ENCODE results near the gene MT1E.
"Not testable (repeated sequence)": the region's sequence is repeated elsewhere in the genome, so short reads cannot be mapped to it uniquely, and the experiment has no call there.

MT1E gene

GRCh38 chr16:56625140-56625942, at the start of gene MT1E:
Gene MT1E, plus strand, starts transcription at chr16:56625781. Its CDS starts 71 bp downstream, at chr16:56625852.
- no peak for DNase-seq

DNA sequence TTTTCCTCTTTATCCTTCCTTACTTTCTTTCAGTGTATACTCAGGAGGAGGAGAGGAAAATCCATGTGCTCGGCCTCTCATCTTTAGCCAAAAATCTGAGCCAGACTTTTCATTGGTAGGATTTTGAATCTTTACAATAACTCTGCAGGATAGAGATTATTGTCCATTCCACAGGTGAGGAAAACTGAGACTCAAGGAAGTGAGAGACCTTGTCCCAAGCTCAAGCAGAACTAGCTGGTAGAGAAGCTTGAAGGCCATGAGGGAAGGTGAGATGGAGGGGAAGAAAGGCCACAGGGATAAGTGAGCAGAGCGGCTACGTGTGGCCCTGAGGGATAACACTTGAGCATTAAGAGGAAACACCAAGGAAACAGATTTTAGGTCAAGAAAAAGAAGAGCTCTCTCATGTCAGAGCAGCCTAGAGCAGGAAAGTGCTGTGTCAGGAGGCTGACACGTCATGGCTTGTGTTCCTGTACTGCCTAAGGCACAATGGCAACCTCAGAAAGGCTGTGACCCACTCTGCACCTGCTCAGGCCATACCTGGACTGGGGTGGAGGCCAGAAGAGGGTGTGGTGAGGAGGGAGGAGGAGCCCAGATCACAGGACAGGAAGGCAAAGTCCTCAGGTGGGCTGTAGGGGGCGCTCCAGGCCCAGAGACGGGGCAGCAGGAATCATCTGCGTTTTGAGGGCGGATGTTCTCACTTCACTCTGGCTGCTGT, 48.8 kb upstream of the MT1E start:
- DNase-seq: no peak

DNA sequence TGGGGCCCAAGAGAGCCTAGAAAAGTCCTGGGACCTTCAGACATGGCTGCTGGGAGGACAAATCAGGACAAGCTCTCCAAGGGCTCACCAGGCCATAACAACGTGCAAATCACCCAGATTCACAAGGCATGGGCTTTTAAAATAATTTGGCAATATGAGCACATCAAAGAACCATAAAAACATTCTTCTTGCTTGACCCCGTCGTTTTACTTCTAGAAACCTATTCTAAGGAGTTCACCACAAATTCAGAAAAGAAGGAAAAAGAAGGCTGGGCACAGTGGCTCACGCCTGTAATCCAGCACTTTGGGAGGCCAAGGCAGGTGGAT, 48.3 kb upstream of the MT1E start:
- no peak for DNase-seq

DNA sequence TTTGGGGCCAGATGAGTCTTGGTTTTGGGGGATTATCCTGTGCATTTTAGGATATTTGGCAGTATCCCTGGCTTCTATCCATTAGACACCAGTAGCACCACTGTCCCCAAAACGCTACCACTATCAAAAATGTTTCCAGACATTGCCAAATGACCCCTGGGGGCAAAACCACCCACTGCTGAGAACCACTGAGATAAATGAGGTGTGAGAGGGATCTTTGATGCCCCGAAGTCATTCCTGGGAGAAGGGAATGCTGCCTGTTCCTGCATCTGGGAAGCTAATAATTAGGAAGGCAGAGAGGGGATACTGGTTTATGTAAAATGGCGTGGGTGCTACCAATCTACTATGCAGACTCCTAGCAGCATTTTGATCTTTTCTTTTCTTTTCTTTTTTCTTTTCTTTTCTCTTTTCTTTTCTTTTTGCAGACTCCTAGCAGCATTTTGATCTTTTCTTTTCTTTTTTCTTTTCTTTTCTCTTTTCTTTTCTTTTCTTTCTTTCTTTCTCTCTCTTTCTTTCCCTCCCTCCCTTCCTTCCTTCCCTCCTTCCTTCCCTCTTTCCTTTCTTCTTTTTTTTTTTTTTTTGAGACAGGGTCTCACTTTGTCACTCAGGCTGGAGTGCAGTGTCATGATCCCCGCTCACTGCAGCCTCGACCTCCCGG, 45.1 kb upstream of the MT1E start:
- DNase-seq: no peak

DNA sequence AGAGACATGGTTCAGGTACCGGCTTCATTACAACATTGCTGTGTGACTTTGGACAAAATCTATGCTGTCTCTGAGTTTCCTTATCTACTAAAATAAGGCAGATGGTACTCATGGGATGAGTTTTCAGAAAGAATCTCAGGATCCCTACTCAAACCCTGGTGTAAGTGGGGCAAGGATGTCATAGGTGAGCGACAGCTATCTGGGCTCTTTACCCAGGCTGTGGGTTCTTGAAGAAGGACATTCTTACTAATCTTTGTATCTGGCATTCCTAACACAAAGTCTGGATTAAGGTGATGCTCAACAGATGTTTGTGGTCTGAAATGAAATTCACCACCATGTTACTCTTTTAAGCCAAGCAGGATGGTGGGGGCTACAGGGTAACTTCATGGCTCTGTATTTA, 42.7 kb upstream of the MT1E start:
- DNase-seq: not testable (repeated sequence)

DNA sequence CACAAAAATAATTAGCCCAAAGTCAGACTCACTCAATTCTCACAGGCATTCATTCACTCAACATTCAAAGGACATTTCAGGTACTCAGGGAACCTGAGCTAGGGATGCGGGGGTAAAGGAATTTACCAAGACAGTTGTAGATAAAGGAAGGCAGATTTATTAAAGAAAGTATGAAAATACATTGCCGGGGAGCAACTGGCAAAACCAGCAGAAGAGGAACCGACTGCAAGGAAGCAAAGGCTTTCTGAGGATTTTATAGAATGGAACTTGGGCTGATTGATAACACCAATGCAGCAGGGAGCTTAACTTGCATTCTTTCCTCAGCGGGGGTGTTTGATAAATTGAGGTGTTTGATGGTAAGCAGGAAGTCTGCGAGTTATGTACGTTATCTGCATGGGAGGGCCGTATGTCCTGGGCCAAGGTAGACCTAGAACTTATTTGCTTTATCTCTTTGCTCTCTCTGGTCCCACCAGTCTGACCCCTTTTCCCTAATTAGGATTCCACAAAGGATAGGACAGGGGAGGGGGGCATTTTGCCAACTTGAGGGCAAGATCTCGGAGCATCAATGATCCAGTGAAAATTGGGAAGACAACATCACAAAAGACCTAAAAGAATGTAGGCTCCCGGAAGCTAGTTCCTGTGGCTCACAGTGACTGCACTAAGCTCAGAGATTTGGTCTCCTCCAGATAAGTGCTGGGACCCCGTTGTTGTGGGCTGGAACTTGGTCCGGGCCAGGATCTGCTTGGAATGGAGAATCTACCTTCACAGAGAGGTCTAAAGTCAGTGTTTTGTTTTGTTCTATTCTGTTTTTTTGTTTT, 42.0 kb upstream of the MT1E start:
- DNase-seq: no peak

GRCh38 chr16:56584276-56584675, 41.3 kb upstream of the MT1E start:
- no peak for DNase-seq

GRCh38 chr16:56588781-56589140, 36.8 kb upstream of the MT1E start:
- no peak for DNase-seq

GRCh38 chr16:56589141-56590039, 36.2 kb upstream of the MT1E start, which contains the start of gene MT3:
Gene MT3, plus strand, starts transcription at chr16:56589528. Its CDS starts 63 bp downstream, at chr16:56589591.
- DNase-seq: no peak

DNA sequence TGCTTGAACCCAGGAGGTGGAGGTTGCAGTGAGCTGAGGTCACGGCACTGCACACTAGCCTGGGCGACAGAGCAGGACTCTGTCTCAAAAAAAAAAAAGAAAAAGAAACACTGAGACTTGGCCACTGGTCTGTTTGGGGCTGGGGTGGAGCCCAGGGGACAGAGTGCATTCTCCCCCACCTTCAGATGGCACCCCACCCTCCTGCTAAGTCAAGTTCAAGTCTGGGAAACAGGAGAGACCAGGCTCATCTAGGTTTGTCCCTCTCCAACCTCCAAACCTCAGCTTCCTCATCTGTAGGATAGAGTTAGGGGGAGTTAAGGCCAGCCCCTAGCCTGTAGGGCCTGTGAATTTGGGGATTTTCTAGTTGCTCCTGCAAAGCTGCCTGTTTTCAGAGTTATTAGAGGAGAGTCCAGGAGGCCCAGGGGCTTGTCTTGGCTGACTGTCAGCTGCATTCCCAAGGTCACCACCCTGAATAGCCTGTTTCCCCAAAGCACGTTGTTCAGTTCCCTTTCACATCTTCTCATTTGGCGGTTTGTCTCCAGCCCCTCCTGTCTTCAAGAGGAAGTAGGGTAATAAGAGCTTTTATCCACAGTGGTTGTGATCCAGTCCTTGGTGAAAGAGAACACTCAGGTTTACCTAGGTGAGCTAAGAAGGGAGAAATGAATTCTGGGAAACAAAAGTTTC, 34.1 kb upstream of the MT1E start:
- DNase-seq: no peak

- no peak for DNase-seq
These were observed 31.8 kb upstream of the MT1E start for GRCh38 chr16:56593573-56594291.

- no peak for DNase-seq
These were observed 31.3 kb upstream of the MT1E start for GRCh38 chr16:56594292-56594619.

- DNase-seq: peak; percentile 44
These were observed 25.1 kb upstream of the MT1E start for GRCh38 chr16:56600398-56600999.

- DNase-seq: no peak
These were observed 24.3 kb upstream of the MT1E start for GRCh38 chr16:56601325-56601724.

DNA sequence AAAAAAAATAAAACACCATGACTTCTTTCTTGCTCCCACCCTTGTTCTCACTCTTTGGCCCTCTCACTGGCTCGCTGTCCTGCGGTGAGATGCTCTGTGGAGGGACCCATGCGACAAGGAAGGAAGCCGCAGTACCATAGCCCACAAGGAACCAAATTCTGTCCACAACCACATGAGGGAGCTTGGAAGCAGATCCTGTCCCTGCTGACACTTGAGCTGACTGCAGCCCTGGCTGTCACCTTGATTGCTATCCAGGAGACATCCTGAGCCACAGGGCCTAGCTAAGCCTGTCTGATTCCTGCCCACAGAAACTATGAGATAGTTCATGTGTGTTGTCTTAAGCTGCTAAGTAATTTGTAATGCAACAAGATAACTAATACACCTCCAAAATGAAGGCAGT, 22.0 kb upstream of the MT1E start:
- peak; percentile 44 for DNase-seq

DNA sequence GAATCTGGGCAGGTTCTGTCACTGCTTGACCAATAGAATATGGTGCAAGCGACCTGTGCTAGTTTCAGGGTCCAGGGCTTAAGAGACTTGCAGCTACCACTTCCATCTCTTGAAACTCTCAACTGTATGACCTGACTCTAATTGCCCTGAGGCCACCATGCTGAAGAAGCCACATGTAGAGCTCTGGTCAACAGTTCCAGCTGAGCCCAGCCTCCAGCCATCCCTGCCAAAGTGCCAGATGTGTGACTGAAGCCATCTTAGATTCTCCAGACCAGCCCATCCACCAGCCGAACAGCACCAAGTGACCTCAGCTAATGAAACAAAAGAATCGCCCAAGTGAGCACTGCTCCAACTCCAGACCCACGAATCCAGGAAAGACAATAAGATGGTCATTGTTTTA, 20.6 kb upstream of the MT1E start:
- DNase-seq: no peak

- DNase-seq: no peak
These were observed 20.1 kb upstream of the MT1E start for GRCh38 chr16:56605475-56605874.

- DNase-seq: no peak
These were observed 19.5 kb upstream of the MT1E start for GRCh38 chr16:56606071-56606475.

DNA sequence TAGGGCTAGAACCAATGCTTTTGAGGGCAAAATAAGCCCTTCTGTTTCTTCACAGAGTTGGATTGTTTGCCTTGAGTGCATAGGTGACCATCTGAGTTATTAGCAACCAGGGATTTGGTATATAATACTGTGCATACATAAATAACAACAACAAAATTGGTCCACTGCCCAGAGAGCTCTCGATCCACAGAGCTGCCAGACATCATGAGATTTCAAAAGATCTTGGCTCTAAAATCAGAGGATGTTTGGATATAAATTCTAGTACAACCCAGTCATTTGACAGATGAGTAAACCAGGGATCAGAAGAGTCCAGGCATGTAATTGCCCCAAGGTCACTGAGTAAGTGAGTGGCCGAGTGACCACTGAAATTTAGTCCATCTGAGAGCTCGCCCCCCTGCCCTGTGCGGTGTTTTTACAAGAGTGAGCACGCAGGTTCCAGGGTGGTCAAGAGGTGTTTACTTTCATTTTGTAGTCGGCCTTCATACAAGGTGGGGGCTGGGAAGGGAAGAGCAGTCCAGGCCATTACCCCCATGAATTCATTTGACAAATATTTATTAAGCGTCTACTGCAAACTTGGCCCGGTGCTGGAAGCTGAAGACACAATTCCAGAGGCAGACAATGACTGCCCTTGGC, 19.0 kb upstream of the MT1E start:
- no peak for DNase-seq

GRCh38 chr16:56607109-56607618, 18.4 kb upstream of the MT1E start:
- no peak for DNase-seq
